Panc1 (cell line): ENCODE measurements around the gene ARMC5. TPM values are rescaled to one million over a fixed set of nuclear protein-coding genes. Genes with fewer than 3 reads are reported as not detected.

Experiments
- ATAC-seq: fragments of 200-7000 bp; cut with Tn5 transposase; 2 replicates; pipeline ENCODE4 v1.9.1; 2020; ENCODE audit warnings: mild to moderate bottlenecking, moderate library complexity
- BruUV-seq: library from RNA; stranded (reverse); fragments of 400-500 nt; replicated peaks from 2 replicates; lab custom pipeline; 2021; lab: Mats Ljungman, UMichigan
- CTCF ChIA-PET: fragments of 300-600 bp; sonication (Branson Sonifier 250); formaldehyde crosslinking; loops from one replicate; lab custom pipeline; 2022; ENCODE audit warnings: antibody characterized with exemption; lab: Charles Lee
- POLR2A ChIA-PET: fragments of 300-600 bp; sonication (Branson Sonifier 250); formaldehyde crosslinking; loops from one replicate; lab custom pipeline; 2022; ENCODE audit warnings: antibody characterized with exemption; lab: Charles Lee
- DNase-seq: peaks from one replicate; pipeline ENCODE4 v3.0.0-alpha.2; 2010; ENCODE audit warnings: low read depth, low spot score
- H3K27ac ChIP-seq: 2 replicates; pipeline ENCODE4 v1.5.1; 2011; ENCODE audit warnings: mild to moderate bottlenecking, low read length, inconsistent platforms
- H3K27me3 ChIP-seq: fragments of 200-500 bp; sonication (Bioruptor generic); 2 replicates; pipeline ENCODE4 v1.6.0; 2014; ENCODE audit warnings: low read length, inconsistent platforms; ENCODE audit not compliant: control insufficient read depth, insufficient read depth
- H3K36me3 ChIP-seq: fragments of 200-500 bp; sonication (Bioruptor generic); 2 replicates; pipeline ENCODE4 v1.5.1; 2014; ENCODE audit warnings: inconsistent platforms, mild to moderate bottlenecking, low read length, moderate library complexity; ENCODE audit not compliant: control insufficient read depth, insufficient read depth
- H3K4me1 ChIP-seq: 2 replicates; pipeline ENCODE4 v1.5.1; 2011; ENCODE audit warnings: inconsistent platforms, mild to moderate bottlenecking, low read length, moderate library complexity; ENCODE audit not compliant: control insufficient read depth, insufficient read depth
- H3K4me3 ChIP-seq, 2 experiments: 2 replicates each; pipeline ENCODE4 v1.5.1; 2011 to 2012; ENCODE audit warnings: low read depth in 2 of 2, low read length in 2 of 2, mild to moderate bottlenecking in 2 of 2, inconsistent platforms in 1 of 2, moderate library complexity in 1 of 2
- H3K9me3 ChIP-seq: fragments of 200-500 bp; sonication (Bioruptor generic); 2 replicates; pipeline ENCODE4 v1.5.1; 2014; ENCODE audit warnings: low read depth, mild to moderate bottlenecking, inconsistent platforms, low read length, moderate library complexity; ENCODE audit not compliant: control insufficient read depth, insufficient read depth
- CTCF ChIP-seq: fragments of 450-650 bp; IDR thresholded peaks from 2 replicates; pipeline ENCODE4 v1.5.1; 2017; ENCODE audit warnings: mild to moderate bottlenecking
- POLR2AphosphoS5 ChIP-seq: IDR thresholded peaks from 2 replicates; pipeline ENCODE4 v1.6.1; 2012; ENCODE audit warnings: mild to moderate bottlenecking, low read depth, low read length, moderate library complexity
- REST ChIP-seq, 2 experiments: IDR thresholded peaks; 2 replicates each; pipeline ENCODE4 v1.6.1; 2011 to 2012; ENCODE audit warnings: low read depth in 2 of 2, control low read depth in 1 of 2, low read length in 1 of 2, mild to moderate bottlenecking in 1 of 2, moderate library complexity in 1 of 2; ENCODE audit not compliant: insufficient read depth in 1 of 2
- SIN3A ChIP-seq: IDR thresholded peaks from 2 replicates; pipeline ENCODE4 v1.6.1; 2012; ENCODE audit warnings: low read depth, mild to moderate bottlenecking, low read length, moderate library complexity, borderline replicate concordance; ENCODE audit not compliant: insufficient read depth
- TCF7L2 ChIP-seq: IDR thresholded peaks from 2 replicates; pipeline ENCODE4 v1.6.1; 2011; ENCODE audit warnings: mild to moderate bottlenecking, low read depth, low read length, inconsistent platforms
- in situ Hi-C: cut with HindIII; loops from 2 replicates; pipeline ENCODE4 v1.10.0; 2016; ENCODE audit warnings: low sequenced_read_pairs, low pct_unique_long_range_greater_than_20kb
- intact Hi-C: fragments of 100-400 bp; cut with micrococcal nuclease; formaldehyde crosslinking; loops from one replicate; pipeline ENCODE4 v1.10.0; 2022; ENCODE audit not compliant: unreplicated experiment
- total RNA-seq: library from RNA; stranded (reverse); gene quantifications from one replicate; pipeline ENCODE4 v1.2.1, GENCODE V29; 2021; ENCODE audit not compliant: unreplicated experiment

Gene ARMC5
- total RNA-seq, 1 experiment from 2014 or later, result 19.8 TPM

- no peak for ATAC-seq
- CTCF ChIA-PET, result no interaction called here
Measured at GRCh38 chr16:31467151-31467773, 8.0 kb downstream of the ARMC5 start.

GRCh38 chr16:31467858-31468257, 8.6 kb downstream of the ARMC5 start:
- Histone ChIP-seq H3K27ac (no peak overlapping the region), H3K27me3 (no peaks in the 10 kb centered on the region), H3K36me3 (no peaks in the 10 kb centered on the region), H3K9me3 (no peaks in the 10 kb centered on the region), H3K4me1 (0 out of 2 replicates have a peak, but pooled peaks cover 4% of the 10 kb centered on the region), H3K4me3 (no peak overlapping the region)
- ChIA-PET CTCF (no interaction called here), POLR2A (no interaction called here)
- in situ Hi-C loops (no loop called here), intact Hi-C loops (no loop called here)
- no TSS peak for BruUV-seq
- TF ChIP-seq POLR2AphosphoS5, result no peak; the same call in 1 of the 2 replicates
- TF ChIP-seq SIN3A, result no peak
- no peak for TF ChIP-seq REST (IDR thresholded peaks at IDR 0.05; ENCODE audit: insufficient read depth in 1 of 2, low read depth in 2 of 2, low read length in 1 of 2)
- no peak for TF ChIP-seq CTCF
- no peak for TF ChIP-seq TCF7L2
- no peak for DNase-seq
- no peak for ATAC-seq

More at GRCh38 chr16:31467151-31467773, 8.0 kb downstream of the ARMC5 start:
- intact Hi-C loops (no loop called here), in situ Hi-C loops (no loop called here)
- Histone ChIP-seq H3K9me3 (no peaks in the 10 kb centered on the region), H3K4me3 (no peak overlapping the region), H3K27ac (no peak overlapping the region), H3K27me3 (no peaks in the 10 kb centered on the region), H3K36me3 (no peaks in the 10 kb centered on the region), H3K4me1 (0 out of 2 replicates have a peak, but pooled peaks cover 4% of the 10 kb centered on the region)
- POLR2A ChIA-PET, result no interaction called here
- no peak for DNase-seq
- TF ChIP-seq POLR2AphosphoS5 (no peak), REST (IDR thresholded peaks at IDR 0.05; ENCODE audit: insufficient read depth in 1 of 2, low read depth in 2 of 2, low read length in 1 of 2) (no peak), SIN3A (no peak), CTCF (no peak), TCF7L2 (no peak)
- no TSS peak for BruUV-seq
